ENCODE data around the gene CCPG1. TPM values are rescaled to one million over a fixed set of nuclear protein-coding genes. Genes with fewer than 3 reads are reported as not detected.

The CCPG1 gene
- total RNA-seq, 4 donors from 2014 or later = 23.6 to 35.8 (median 26.4) TPM

DNA sequence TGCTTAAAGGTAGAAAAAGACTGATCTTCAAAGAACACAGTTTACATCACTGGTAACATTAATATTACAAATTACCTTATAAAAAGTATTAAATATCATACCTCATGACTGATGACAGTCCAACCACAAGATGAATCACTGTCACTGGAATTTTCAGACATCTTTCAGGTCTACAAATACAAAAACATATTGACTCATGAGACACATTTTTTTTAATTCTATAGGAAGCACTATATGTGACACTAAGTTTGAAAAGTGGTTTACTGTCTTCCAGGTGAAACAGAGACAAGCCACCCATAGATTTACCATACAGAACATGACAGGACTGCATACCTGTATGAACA, 18.9 kb downstream of the CCPG1 start:
- Histone ChIP-seq H3K27me3 (no peaks in the 10 kb centered on the region), H3K9me3 (no peaks in the 10 kb centered on the region), H3K36me3 (peaks cover 13% of the 10 kb centered on the region), H3K4me3 (no peak overlapping the region), H3K27ac (no peak overlapping the region), H3K4me1 (no peaks in the 10 kb centered on the region)
- no peak for TF ChIP-seq POLR2AphosphoS5 (IDR thresholded peaks at IDR 0.05)
- no peak for TF ChIP-seq EP300 (IDR thresholded peaks at IDR 0.05)
- TF ChIP-seq POLR2A (IDR thresholded peaks at IDR 0.05) = no peak
- TF ChIP-seq, protein P1, sequence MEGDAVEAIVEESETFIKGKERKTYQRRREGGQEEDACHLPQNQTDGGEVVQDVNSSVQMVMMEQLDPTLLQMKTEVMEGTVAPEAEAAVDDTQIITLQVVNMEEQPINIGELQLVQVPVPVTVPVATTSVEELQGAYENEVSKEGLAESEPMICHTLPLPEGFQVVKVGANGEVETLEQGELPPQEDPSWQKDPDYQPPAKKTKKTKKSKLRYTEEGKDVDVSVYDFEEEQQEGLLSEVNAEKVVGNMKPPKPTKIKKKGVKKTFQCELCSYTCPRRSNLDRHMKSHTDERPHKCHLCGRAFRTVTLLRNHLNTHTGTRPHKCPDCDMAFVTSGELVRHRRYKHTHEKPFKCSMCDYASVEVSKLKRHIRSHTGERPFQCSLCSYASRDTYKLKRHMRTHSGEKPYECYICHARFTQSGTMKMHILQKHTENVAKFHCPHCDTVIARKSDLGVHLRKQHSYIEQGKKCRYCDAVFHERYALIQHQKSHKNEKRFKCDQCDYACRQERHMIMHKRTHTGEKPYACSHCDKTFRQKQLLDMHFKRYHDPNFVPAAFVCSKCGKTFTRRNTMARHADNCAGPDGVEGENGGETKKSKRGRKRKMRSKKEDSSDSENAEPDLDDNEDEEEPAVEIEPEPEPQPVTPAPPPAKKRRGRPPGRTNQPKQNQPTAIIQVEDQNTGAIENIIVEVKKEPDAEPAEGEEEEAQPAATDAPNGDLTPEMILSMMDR (IDR thresholded peaks at IDR 0.05) = no peak
- no peak for DNase-seq (ENCODE audit: low spot score in 2 of 2)

DNA sequence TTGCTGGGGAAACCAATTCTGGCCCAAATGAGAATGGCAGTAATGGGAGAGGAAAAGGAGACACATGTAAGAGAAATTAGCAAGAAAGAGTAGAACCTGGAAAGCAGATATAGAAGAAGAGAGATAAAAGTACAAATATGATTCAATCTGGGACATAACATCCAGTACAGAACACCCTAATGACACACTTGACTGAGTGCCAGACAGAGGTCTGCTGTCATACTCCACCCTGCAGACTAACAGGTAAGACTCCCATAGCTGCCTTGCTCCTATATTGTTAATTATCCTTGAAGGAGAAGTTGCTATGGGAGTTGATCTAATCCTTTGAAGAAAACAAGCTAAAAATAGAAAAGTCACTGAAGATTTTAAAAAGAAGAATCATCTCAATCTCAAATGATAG, 21.1 kb downstream of the CCPG1 start:
- H3K27me3 ChIP-seq = no peaks in the 10 kb centered on the region
- H3K36me3 ChIP-seq = peaks cover 30% of the 10 kb centered on the region
- no peak for DNase-seq (ENCODE audit: low spot score in 2 of 2)
- no peaks in the 10 kb centered on the region for H3K4me1 ChIP-seq
- H3K27ac ChIP-seq = no peak overlapping the region
- H3K9me3 ChIP-seq = no peaks in the 10 kb centered on the region
- TF ChIP-seq POLR2AphosphoS5 (IDR thresholded peaks at IDR 0.05) = no peak
- no peak for TF ChIP-seq EP300 (IDR thresholded peaks at IDR 0.05)
- no peak for TF ChIP-seq POLR2A (IDR thresholded peaks at IDR 0.05)
- TF ChIP-seq, protein P1 (IDR thresholded peaks at IDR 0.05) = no peak
- H3K4me3 ChIP-seq = no peak overlapping the region

DNA sequence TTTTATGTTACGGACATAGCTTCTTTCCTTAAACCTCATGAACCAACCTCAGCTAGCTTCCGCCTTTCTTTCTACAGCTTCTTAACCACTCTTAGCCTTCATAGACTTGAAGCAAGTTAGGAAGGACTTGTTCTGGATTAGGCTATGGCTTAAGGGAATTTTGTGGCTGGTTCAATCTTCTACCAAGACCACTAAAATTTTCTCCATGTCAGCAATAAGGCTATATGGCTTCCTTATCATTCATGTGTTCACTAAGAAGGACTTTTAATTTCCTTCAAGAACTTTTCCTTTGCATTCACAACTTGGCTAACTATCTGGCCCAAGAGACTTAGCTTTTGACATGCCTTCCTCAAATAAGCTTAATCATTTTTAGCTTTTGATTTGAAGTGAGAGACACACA, 24.5 kb downstream of the CCPG1 start:
- TF ChIP-seq POLR2A (IDR thresholded peaks at IDR 0.05) = no peak
- TF ChIP-seq POLR2AphosphoS5 (IDR thresholded peaks at IDR 0.05) = no peak
- TF ChIP-seq, protein P1 (IDR thresholded peaks at IDR 0.05) = no peak
- no peak for TF ChIP-seq EP300 (IDR thresholded peaks at IDR 0.05)
- no peaks in the 10 kb centered on the region for H3K4me1 ChIP-seq
- no peak for DNase-seq (ENCODE audit: low spot score in 2 of 2)
- no peaks in the 10 kb centered on the region for H3K9me3 ChIP-seq
- 100% methylated on average over 2 of the region's 2 CpGs for WGBS
- H3K27me3 ChIP-seq = no peaks in the 10 kb centered on the region
- no peak overlapping the region for H3K27ac ChIP-seq
- no peak overlapping the region for H3K4me3 ChIP-seq
- H3K36me3 ChIP-seq = peaks cover 39% of the 10 kb centered on the region

DNA sequence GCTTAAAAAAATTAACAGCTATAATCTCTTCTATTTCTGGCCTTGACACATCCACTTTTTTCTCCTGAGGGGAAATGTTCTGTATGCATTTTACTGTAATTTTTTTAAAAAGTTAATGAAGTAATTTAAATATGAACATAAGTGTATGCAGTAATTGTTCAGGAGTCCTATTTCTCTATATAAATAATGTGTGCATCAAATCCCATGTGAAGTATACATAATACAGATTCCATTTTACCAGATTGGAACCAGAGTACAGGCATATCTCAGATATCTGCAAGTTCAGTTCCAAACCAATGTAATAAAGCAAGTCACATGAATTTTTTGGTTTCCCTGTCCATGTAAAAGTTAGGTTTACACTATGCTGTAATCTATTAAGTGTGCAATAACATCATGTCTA, 26.6 kb downstream of the CCPG1 start:
- Histone ChIP-seq H3K36me3 (peaks cover 50% of the 10 kb centered on the region), H3K4me1 (no peaks in the 10 kb centered on the region), H3K9me3 (no peaks in the 10 kb centered on the region), H3K27me3 (no peaks in the 10 kb centered on the region), H3K27ac (no peak overlapping the region), H3K4me3 (no peak overlapping the region)
- no peak for TF ChIP-seq EP300 (IDR thresholded peaks at IDR 0.05)
- no peak for TF ChIP-seq POLR2AphosphoS5 (IDR thresholded peaks at IDR 0.05)
- TF ChIP-seq POLR2A (IDR thresholded peaks at IDR 0.05) = no peak
- TF ChIP-seq, protein P1 (IDR thresholded peaks at IDR 0.05) = no peak
- DNase-seq (ENCODE audit: low spot score in 2 of 2) = no peak

DNA sequence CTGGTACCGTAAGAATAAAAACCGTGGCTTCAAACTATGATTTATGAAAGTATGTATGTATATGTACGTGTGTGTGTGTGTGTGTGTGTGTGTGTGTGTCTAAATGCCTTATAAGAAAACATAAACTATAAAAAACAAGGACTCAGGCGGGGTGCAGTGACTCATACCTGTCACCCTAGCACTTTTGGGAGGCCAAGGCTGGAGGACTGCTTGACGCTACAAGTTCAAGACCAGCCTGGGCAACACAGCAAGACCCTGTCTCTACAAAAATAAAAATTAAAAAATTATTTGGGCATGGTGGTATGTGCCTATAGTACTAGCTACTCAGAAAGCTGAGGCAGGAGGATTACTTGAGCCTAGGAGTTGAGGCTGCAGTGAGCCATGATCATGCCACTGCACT, 29.1 kb downstream of the CCPG1 start:
- TF ChIP-seq, protein P1 (IDR thresholded peaks at IDR 0.05) = no peak
- Histone ChIP-seq H3K36me3 (peaks cover 53% of the 10 kb centered on the region), H3K27me3 (no peaks in the 10 kb centered on the region), H3K9me3 (no peaks in the 10 kb centered on the region), H3K4me1 (no peaks in the 10 kb centered on the region), H3K4me3 (no peak overlapping the region), H3K27ac (no peak overlapping the region)
- WGBS = 95% methylated on average over 5 of the region's 5 CpGs
- DNase-seq (ENCODE audit: low spot score in 2 of 2) = no peak
